Trophoblast cell (in vitro differentiated cells and primary cell): ENCODE results near the gene ROR2.
A peak's percentile ranks its signal among the peaks of the same experiment; 100 is the strongest.

Experiments
- DNase-seq, 2 donors: peaks; one replicate each; pipeline ENCODE4 v3.0.0-alpha.2; 2016
- H2AFZ ChIP-seq: 2 replicates; pipeline ENCODE4 v1.6.1; 2013; ENCODE audit warnings: low read length, moderate library complexity, mild to moderate bottlenecking; ENCODE audit not compliant: insufficient read depth, poor library complexity
- H2AK5ac ChIP-seq: 2 replicates; pipeline ENCODE4 v1.6.1; 2013; ENCODE audit warnings: mild to moderate bottlenecking, low read length
- H2BK120ac ChIP-seq: 2 replicates; pipeline ENCODE4 v1.6.1; 2013; ENCODE audit warnings: low read length, mild to moderate bottlenecking, moderate library complexity; ENCODE audit not compliant: insufficient read depth, poor library complexity
- H2BK12ac ChIP-seq: 2 replicates; pipeline ENCODE4 v1.6.1; 2013; ENCODE audit warnings: mild to moderate bottlenecking, low read length, moderate library complexity
- H2BK5ac ChIP-seq: 2 replicates; pipeline ENCODE4 v1.6.1; 2013; ENCODE audit warnings: low read length, low read depth, moderate library complexity, mild to moderate bottlenecking; ENCODE audit not compliant: poor library complexity
- H3K14ac ChIP-seq: 2 replicates; pipeline ENCODE4 v1.6.1; 2013; ENCODE audit warnings: mild to moderate bottlenecking, low read length
- H3K18ac ChIP-seq: 2 replicates; pipeline ENCODE4 v1.6.1; 2013; ENCODE audit warnings: mild to moderate bottlenecking, low read length
- H3K23ac ChIP-seq: 2 replicates; pipeline ENCODE4 v1.6.1; 2013; ENCODE audit warnings: low read length
- H3K27ac ChIP-seq: 2 replicates; pipeline ENCODE4 v1.5.1; 2013; ENCODE audit warnings: low read depth, mild to moderate bottlenecking, inconsistent platforms, low read length, moderate library complexity
- H3K27me3 ChIP-seq: 2 replicates; pipeline ENCODE4 v1.6.1; 2013; ENCODE audit warnings: inconsistent platforms, mild to moderate bottlenecking, low read length, moderate library complexity; ENCODE audit not compliant: insufficient read depth
- H3K36me3 ChIP-seq, 2 experiments: 1 replicate in 1 of 2; 2 replicates in 1 of 2; pipeline ENCODE4 v1.6.1; 2013; ENCODE audit warnings: low read length in 2 of 2, mild to moderate bottlenecking in 2 of 2, moderate library complexity in 1 of 2; ENCODE audit not compliant: insufficient read depth in 2 of 2, control insufficient read depth in 1 of 2
- H3K4ac ChIP-seq: 2 replicates; pipeline ENCODE4 v1.6.1; 2013; ENCODE audit warnings: low read depth, mild to moderate bottlenecking, low read length, moderate library complexity
- H3K4me1 ChIP-seq, 2 experiments: 1 replicate in 1 of 2; 2 replicates in 1 of 2; pipeline ENCODE4 v1.6.1; 2013; ENCODE audit warnings: low read length in 2 of 2, mild to moderate bottlenecking in 2 of 2, moderate library complexity in 1 of 2; ENCODE audit not compliant: insufficient read depth in 2 of 2, control insufficient read depth in 1 of 2
- H3K4me2 ChIP-seq: 2 replicates; pipeline ENCODE4 v1.6.1; 2013; ENCODE audit warnings: inconsistent platforms, mild to moderate bottlenecking, low read length, moderate library complexity
- H3K4me3 ChIP-seq: 2 replicates; pipeline ENCODE4 v1.5.1; 2013; ENCODE audit warnings: mild to moderate bottlenecking, low read depth, low read length, inconsistent platforms
- H3K79me1 ChIP-seq: one replicate; pipeline ENCODE4 v1.6.1; 2013; ENCODE audit warnings: low read length
- H3K79me2 ChIP-seq: 2 replicates; pipeline ENCODE4 v1.6.1; 2013; ENCODE audit warnings: low read length, mild to moderate bottlenecking; ENCODE audit not compliant: control insufficient read depth, insufficient read depth, poor library complexity
- H3K9ac ChIP-seq: 2 replicates; pipeline ENCODE4 v1.6.1; 2013; ENCODE audit warnings: mild to moderate bottlenecking, low read length
- H3K9me3 ChIP-seq: 2 replicates; pipeline ENCODE4 v1.6.1; 2013; ENCODE audit warnings: low read depth, mild to moderate bottlenecking, control low read depth, inconsistent platforms, low read length; ENCODE audit not compliant: insufficient read depth
- H4K12ac ChIP-seq: 2 replicates; pipeline ENCODE4 v1.6.1; 2013; ENCODE audit warnings: low read depth, mild to moderate bottlenecking, low read length, moderate library complexity
- H4K8ac ChIP-seq: 2 replicates; pipeline ENCODE4 v1.6.1; 2013; ENCODE audit warnings: low read depth, mild to moderate bottlenecking, low read length, moderate library complexity
- H4K91ac ChIP-seq: one replicate; pipeline ENCODE4 v1.6.1; 2013; ENCODE audit warnings: low read depth, mild to moderate bottlenecking, low read length, moderate library complexity
- WGBS: extraction: QIAGEN DNeasy Blood & Tissue Kit; methylation state at CpG from one replicate; pipeline ENCODE4 v1.1.7; 2013; ENCODE audit warnings: missing lambda C conversion rate; ENCODE audit not compliant: insufficient read length, insufficient coverage; ENCODE audit errors: extremely low coverage; 5-methylcytosine and 5-hydroxymethylcytosine counted together

ROR2 gene

DNA sequence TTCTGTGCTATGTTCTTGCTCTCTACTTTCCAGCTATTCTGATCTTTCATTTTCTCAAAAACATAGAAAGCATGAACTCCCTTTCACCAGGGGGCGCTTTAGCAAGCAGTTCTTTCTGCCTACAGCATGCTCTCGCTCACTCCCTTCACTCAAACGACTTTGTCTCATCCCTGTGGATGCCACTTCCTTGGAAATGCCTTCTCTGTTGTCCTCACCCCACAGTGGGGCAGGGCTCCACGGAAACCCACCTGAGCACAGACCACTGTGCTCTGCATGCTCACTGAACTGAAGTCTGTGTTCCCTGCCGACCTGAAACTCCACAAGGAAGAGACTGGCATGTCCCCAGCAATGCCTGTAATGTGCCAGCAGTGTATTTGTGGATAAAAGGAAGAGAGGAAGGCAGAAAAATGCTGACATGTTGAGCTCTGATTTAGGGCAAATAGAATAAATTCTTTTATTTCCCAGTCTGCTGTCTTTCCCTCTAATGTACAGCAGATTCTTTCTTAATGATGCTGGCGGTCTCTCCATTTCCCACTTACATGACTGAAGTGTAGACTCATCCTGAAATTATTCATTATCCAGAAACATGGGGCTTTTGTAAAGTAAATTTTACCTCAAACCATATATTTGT is 4.9 kb upstream of the ROR2 start:
- Histone ChIP-seq H3K79me2 (no peaks in the 10 kb centered on the region), H3K4me2 (no peak overlapping the region), H3K79me1 (peaks cover 2% of the 10 kb centered on the region), H3K14ac (no peak overlapping the region), H3K4ac (no peak overlapping the region), H4K8ac (no peak overlapping the region), H3K23ac (no peak overlapping the region), H2BK120ac (no peak overlapping the region), H3K4me3 (no peak overlapping the region), H3K36me3 (no peaks in the 10 kb centered on the region), H3K4me1 (peaks cover 0 to 1% of the 10 kb centered on the region in 2 experiments), H3K27ac (no peak overlapping the region), H3K18ac (no peak overlapping the region), H3K9me3 (peaks cover 4% of the 10 kb centered on the region), H3K27me3 (peaks cover under 1% of the 10 kb centered on the region), H4K12ac (no peak overlapping the region), H2BK12ac (no peak overlapping the region), H4K91ac (no peak overlapping the region), H2BK5ac (no peak overlapping the region), H3K9ac (no peak overlapping the region), H2AK5ac (no peak overlapping the region), H2AFZ (no peak overlapping the region)
- no CpG with 5 or more reads among the region's 6 CpGs for WGBS
- peak; percentile 23 to 62 for DNase-seq

DNA sequence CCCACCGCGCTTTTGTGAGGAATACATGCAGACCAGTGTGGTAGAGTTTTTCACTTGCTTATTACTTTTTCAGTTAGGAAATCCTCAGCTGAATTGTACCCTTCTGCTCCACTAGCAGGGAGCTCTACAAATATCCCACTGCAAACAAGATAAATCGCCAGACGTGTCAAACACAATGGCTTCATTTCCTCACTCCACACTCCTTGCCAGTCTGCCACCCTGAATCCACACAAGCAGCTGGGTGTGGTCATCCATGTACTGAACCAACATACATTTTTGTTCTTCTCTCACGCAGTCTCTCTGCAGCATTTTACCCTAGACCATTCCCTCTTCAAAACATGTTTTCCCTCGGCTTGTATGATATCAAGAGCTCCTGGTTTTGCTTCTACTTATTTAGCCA is 3.7 kb upstream of the ROR2 start:
- H3K14ac ChIP-seq: no peak overlapping the region
- H2AK5ac ChIP-seq: no peak overlapping the region
- H3K79me2 ChIP-seq: no peaks in the 10 kb centered on the region
- no peak overlapping the region for H3K9ac ChIP-seq
- peaks cover 6 to 7% of the 10 kb centered on the region in 2 experiments for H3K4me1 ChIP-seq
- no peak overlapping the region for H3K18ac ChIP-seq
- no peak overlapping the region for H3K23ac ChIP-seq
- H3K27me3 ChIP-seq: peaks cover 3% of the 10 kb centered on the region
- H4K91ac ChIP-seq: no peak overlapping the region
- peaks cover 6% of the 10 kb centered on the region for H3K79me1 ChIP-seq
- H4K8ac ChIP-seq: no peak overlapping the region
- H3K9me3 ChIP-seq: peaks cover 4% of the 10 kb centered on the region
- no peak for DNase-seq
- H2AFZ ChIP-seq: no peak overlapping the region
- no peak overlapping the region for H2BK120ac ChIP-seq
- no peak overlapping the region for H2BK5ac ChIP-seq
- no peak overlapping the region for H3K27ac ChIP-seq
- no CpG with 5 or more reads among the region's 6 CpGs for WGBS
- no peak overlapping the region for H3K4me2 ChIP-seq
- H3K4ac ChIP-seq: no peak overlapping the region
- H4K12ac ChIP-seq: no peak overlapping the region
- no peak overlapping the region for H3K4me3 ChIP-seq
- H2BK12ac ChIP-seq: no peak overlapping the region
- H3K36me3 ChIP-seq: no peaks in the 10 kb centered on the region

DNA sequence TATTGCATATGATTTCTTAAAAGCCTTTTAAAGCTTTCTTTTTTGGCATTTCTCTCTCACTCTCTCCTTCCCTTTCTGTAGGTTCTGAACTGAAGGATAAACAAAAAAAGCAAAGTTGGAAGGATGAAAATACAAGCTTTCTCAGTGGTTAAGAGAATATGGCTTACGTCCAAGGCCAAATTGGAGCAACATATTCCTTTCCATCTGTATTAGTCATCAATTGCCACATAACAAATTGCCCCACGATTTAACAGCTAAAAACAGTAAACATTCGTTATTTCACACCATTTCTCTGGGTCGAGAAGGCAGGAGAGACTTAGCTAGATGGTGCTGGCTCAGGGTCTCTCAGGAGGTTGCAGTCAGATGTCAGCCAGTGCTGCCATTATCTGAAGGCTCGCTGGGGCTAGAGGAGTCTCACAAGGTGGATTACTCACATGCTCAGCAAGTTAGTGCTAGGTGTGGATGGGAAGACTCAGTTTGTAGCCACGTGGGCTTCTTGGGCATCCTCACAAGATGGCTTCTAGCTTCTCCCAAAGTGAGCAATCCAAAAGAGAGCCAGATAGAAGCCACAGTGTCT is 2.0 kb upstream of the ROR2 start:
- no peak overlapping the region for H2BK12ac ChIP-seq
- no peak overlapping the region for H4K8ac ChIP-seq
- H2AFZ ChIP-seq: no peak overlapping the region
- no peaks in the 10 kb centered on the region for H3K79me2 ChIP-seq
- no peak overlapping the region for H3K23ac ChIP-seq
- H3K9me3 ChIP-seq: peaks cover 4% of the 10 kb centered on the region
- no peak overlapping the region for H3K4me3 ChIP-seq
- no peak overlapping the region for H3K4me2 ChIP-seq
- H3K4ac ChIP-seq: no peak overlapping the region
- H3K18ac ChIP-seq: no peak overlapping the region
- peaks cover 6% of the 10 kb centered on the region for H3K27me3 ChIP-seq
- no peak overlapping the region for H4K91ac ChIP-seq
- H3K14ac ChIP-seq: no peak overlapping the region
- no peak overlapping the region for H2BK120ac ChIP-seq
- no CpG with 5 or more reads among the region's 6 CpGs for WGBS
- no peak for DNase-seq
- peaks cover 6% of the 10 kb centered on the region for H3K79me1 ChIP-seq
- H2BK5ac ChIP-seq: no peak overlapping the region
- no peak overlapping the region for H3K27ac ChIP-seq
- no peaks in the 10 kb centered on the region for H3K36me3 ChIP-seq
- H2AK5ac ChIP-seq: no peak overlapping the region
- no peak overlapping the region for H4K12ac ChIP-seq
- peaks cover 6 to 13% of the 10 kb centered on the region in 2 experiments for H3K4me1 ChIP-seq
- H3K9ac ChIP-seq: no peak overlapping the region

GRCh38 chr9:91949392-91949945 is 559 bp downstream of the ROR2 start:
- Histone ChIP-seq H2BK5ac (no peak overlapping the region), H3K27me3 (peaks cover 6% of the 10 kb centered on the region), H2AFZ (peak overlapping the region; percentile 83), H3K4me1 (peaks cover 8 to 17% of the 10 kb centered on the region in 2 experiments), H3K79me2 (no peaks in the 10 kb centered on the region), H3K23ac (no peak overlapping the region), H3K14ac (no peak overlapping the region), H3K9me3 (peaks cover 4% of the 10 kb centered on the region), H3K4ac (peak overlapping the region; percentile 35), H2AK5ac (no peak overlapping the region), H3K4me2 (peak overlapping the region; percentile 84), H3K79me1 (peaks cover 8% of the 10 kb centered on the region), H2BK120ac (no peak overlapping the region), H2BK12ac (no peak overlapping the region), H3K27ac (no peak overlapping the region), H3K18ac (no peak overlapping the region), H3K9ac (no peak overlapping the region), H4K12ac (no peak overlapping the region), H4K91ac (peak overlapping the region; percentile 4), H4K8ac (peak overlapping the region; percentile 26), H3K4me3 (peak overlapping the region; percentile 70), H3K36me3 (no peaks in the 10 kb centered on the region)
- DNase-seq: no peak
- WGBS: no CpG with 5 or more reads among the region's 61 CpGs
